ENCODE results near the gene DCC. TPM values are rescaled to one million over a fixed set of nuclear protein-coding genes. Genes with fewer than 3 reads are reported as not detected.

DCC gene
- total RNA-seq, 1 experiment from 2014 or later = not detected

DNA sequence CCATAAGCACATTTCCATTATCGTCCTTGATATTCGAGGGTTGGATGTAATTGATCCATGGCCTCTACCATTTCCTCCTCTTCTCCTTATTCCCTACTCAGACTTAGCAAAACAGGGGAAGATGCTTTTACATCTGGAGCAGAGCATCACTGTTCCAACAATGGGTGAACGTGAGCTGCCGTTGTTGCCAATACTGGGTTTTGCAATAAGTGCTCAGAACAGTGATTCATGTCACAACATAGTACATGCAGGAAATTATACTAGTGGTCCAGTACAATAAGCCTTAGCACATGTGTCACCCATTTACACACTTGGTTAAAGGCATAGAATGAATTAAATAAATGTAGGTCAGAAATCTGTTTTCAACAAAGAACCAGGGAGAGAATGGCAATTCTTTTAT is 112.4 kb downstream of the DCC start:
- POLR2A ChIA-PET = interaction anchor here (1.2 kb wide), 1 partner anchor 14 kb away, joined by 3 read pairs; no protein-coding TSS in a partner anchor
- no peaks in the 10 kb centered on the region for H3K36me3 Mint-ChIP-seq (ENCODE audit: insufficient read depth, unreplicated experiment)
- H3K27ac Mint-ChIP-seq (ENCODE audit: low read depth, unreplicated experiment) = no peak overlapping the region
- peak; percentile 32 for DNase-seq (ENCODE audit: unreplicated experiment)
- CTCF ChIA-PET = no interaction called here
- no peaks in the 10 kb centered on the region for H3K27me3 Mint-ChIP-seq (ENCODE audit: insufficient read depth, unreplicated experiment)
- TF ChIP-seq CTCF (IDR thresholded peaks at IDR 0.05; ENCODE audit: unreplicated experiment) = no peak
- H3K9me3 Mint-ChIP-seq (ENCODE audit: unreplicated experiment) = peaks cover 32% of the 10 kb centered on the region
- intact Hi-C loops (cut with micrococcal nuclease) = no loop called here
- no peaks in the 10 kb centered on the region for H3K4me1 Mint-ChIP-seq (ENCODE audit: insufficient read depth, unreplicated experiment)
- BruUV-seq (replicated peaks) = no TSS peak
- H3K4me3 Mint-ChIP-seq (ENCODE audit: unreplicated experiment) = no peak overlapping the region

DNA sequence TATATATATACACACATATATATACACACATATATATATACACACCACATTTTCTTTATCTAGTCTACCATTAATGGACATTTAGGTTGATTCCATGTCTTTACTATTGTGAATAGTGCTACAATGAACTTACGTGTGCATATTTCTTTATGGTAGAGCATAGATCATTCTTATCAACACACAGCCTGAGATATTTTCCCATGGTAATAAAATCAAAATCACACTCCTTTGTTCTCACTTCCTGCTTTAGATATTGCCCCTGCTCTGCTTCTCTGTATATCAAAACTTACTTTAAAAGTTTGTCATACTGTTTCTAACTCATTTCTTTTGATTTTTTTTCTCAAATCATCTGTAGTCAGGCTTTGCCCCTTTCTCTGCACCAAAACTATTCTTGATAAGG is 119.9 kb downstream of the DCC start:
- Mint-ChIP-seq H3K36me3 (ENCODE audit: insufficient read depth, unreplicated experiment) (no peaks in the 10 kb centered on the region), H3K4me1 (ENCODE audit: insufficient read depth, unreplicated experiment) (no peaks in the 10 kb centered on the region), H3K27me3 (ENCODE audit: insufficient read depth, unreplicated experiment) (no peaks in the 10 kb centered on the region), H3K9me3 (ENCODE audit: unreplicated experiment) (peaks cover 33% of the 10 kb centered on the region), H3K27ac (ENCODE audit: low read depth, unreplicated experiment) (no peak overlapping the region), H3K4me3 (ENCODE audit: unreplicated experiment) (no peak overlapping the region)
- no peak for TF ChIP-seq CTCF (IDR thresholded peaks at IDR 0.05; ENCODE audit: unreplicated experiment)
- POLR2A ChIA-PET = interaction anchor here (0.7 kb wide), 1 partner anchor 32 kb away, joined by 4 read pairs; no protein-coding TSS in a partner anchor
- BruUV-seq (replicated peaks) = no TSS peak
- no peak for DNase-seq (ENCODE audit: unreplicated experiment)
- CTCF ChIA-PET = interaction anchor here (1.6 kb wide), 1 partner anchor 120 kb away, joined by 4 read pairs; the partner anchor contains the start of gene DCC
- intact Hi-C loops (cut with micrococcal nuclease) = no loop called here

DNA sequence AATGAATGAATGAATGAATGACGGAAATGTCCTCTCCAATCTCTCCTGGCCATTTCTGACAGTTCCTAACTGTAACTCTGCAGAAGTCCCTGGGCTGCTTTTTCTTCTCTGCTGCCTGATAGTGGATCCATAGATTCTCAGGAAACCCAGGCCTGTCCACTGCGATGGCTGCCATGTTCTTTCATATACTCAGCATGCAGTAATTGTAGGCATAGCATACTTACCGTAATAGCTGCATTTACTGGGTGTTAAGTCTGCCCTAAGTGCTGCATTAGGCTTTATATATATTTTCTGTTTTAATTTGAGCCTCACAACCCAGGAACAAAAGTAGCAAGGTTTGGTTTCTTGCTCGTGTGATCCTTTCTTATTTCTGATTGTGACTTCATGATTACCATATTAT is 122.9 kb downstream of the DCC start:
- Mint-ChIP-seq H3K4me1 (ENCODE audit: insufficient read depth, unreplicated experiment) (no peaks in the 10 kb centered on the region), H3K4me3 (ENCODE audit: unreplicated experiment) (no peak overlapping the region), H3K36me3 (ENCODE audit: insufficient read depth, unreplicated experiment) (no peaks in the 10 kb centered on the region), H3K9me3 (ENCODE audit: unreplicated experiment) (peaks cover 42% of the 10 kb centered on the region), H3K27me3 (ENCODE audit: insufficient read depth, unreplicated experiment) (no peaks in the 10 kb centered on the region), H3K27ac (ENCODE audit: low read depth, unreplicated experiment) (no peak overlapping the region)
- BruUV-seq (replicated peaks) = no TSS peak
- CTCF ChIA-PET = no interaction called here
- TF ChIP-seq CTCF (IDR thresholded peaks at IDR 0.05; ENCODE audit: unreplicated experiment) = no peak
- intact Hi-C loops (cut with micrococcal nuclease) = no loop called here
- DNase-seq (ENCODE audit: unreplicated experiment) = no peak
- POLR2A ChIA-PET = no interaction called here

- H3K36me3 Mint-ChIP-seq (ENCODE audit: insufficient read depth, unreplicated experiment) = no peaks in the 10 kb centered on the region
- TF ChIP-seq CTCF (IDR thresholded peaks at IDR 0.05; ENCODE audit: unreplicated experiment) = no peak
- ChIA-PET POLR2A (interaction anchor here (1.0 kb wide), 1 partner anchor 208 kb away, joined by 3 read pairs; no protein-coding TSS in a partner anchor), CTCF (interaction anchor here (0.6 kb wide), 1 partner anchor 27 kb away, joined by 3 read pairs; no protein-coding TSS in a partner anchor)
- BruUV-seq (replicated peaks) = no TSS peak
- no peak for DNase-seq (ENCODE audit: unreplicated experiment)
- no peaks in the 10 kb centered on the region for H3K27me3 Mint-ChIP-seq (ENCODE audit: insufficient read depth, unreplicated experiment)
- no peak overlapping the region for H3K4me3 Mint-ChIP-seq (ENCODE audit: unreplicated experiment)
- H3K27ac Mint-ChIP-seq (ENCODE audit: low read depth, unreplicated experiment) = no peak overlapping the region
- H3K4me1 Mint-ChIP-seq (ENCODE audit: insufficient read depth, unreplicated experiment) = no peaks in the 10 kb centered on the region
- peaks cover 40% of the 10 kb centered on the region for H3K9me3 Mint-ChIP-seq (ENCODE audit: unreplicated experiment)
- intact Hi-C loops (cut with micrococcal nuclease) = no loop called here
These were observed 125.4 kb downstream of the DCC start for GRCh38 chr18:52465391-52465790.

Data from MCF 10A (cell line).